Measurements from ENCODE around the gene IGFBP4. TPM values are rescaled to one million over a fixed set of nuclear protein-coding genes. Genes with fewer than 3 reads are reported as not detected.

IGFBP4 gene
- total RNA-seq, 1 experiment from 2014 or later = not detected

DNA sequence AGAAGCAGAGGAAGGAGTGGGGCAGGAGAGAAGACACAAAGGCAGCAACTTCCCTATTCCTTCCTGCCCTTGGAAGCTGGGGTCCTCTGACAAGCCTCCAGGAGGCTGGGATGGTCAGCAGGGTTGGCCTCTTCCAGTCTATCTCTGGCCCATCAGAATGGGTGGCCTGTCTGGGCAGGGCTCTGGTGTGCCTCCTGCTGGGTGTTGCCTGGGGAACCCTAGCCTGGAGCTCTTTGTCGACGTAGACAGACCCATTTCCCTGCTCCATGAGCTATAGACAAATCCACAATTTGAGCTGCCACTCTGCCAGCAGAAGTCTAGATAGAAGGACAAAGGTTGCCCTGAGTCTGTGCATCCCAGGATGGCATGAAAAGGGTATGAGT, 11.4 kb downstream of the IGFBP4 start:
- H3K27ac ChIP-seq (ENCODE audit: low read length) = no peak overlapping the region
- no peak overlapping the region for H3K9ac ChIP-seq (ENCODE audit: low read length)
- no peaks in the 10 kb centered on the region for H3K4me1 ChIP-seq (ENCODE audit: low read length)
- H3K27me3 ChIP-seq (ENCODE audit: low read length) = no peaks in the 10 kb centered on the region
- H3K79me2 ChIP-seq (ENCODE audit: low read length) = no peaks in the 10 kb centered on the region
- no peaks in the 10 kb centered on the region for H3K9me3 ChIP-seq (ENCODE audit: low read length)
- 0 out of 2 replicates have a peak, but pooled peaks cover 3% of the 10 kb centered on the region for H4K20me1 ChIP-seq (ENCODE audit: insufficient read depth, low read depth, low read length)
- no peak overlapping the region for H3K4me3 ChIP-seq (ENCODE audit: low read length)
- DNase-seq = no peak
- no peaks in the 10 kb centered on the region for H3K9me2 ChIP-seq (replicated peaks; ENCODE audit: insufficient read depth, low read length)
- no peaks in the 10 kb centered on the region for H3K36me3 ChIP-seq (ENCODE audit: insufficient read depth, low read length)
- H2AFZ ChIP-seq (ENCODE audit: low read length) = no peak overlapping the region
- no peak overlapping the region for H3K4me2 ChIP-seq (ENCODE audit: low read depth, low read length, poor library complexity, severe bottlenecking)

DNA sequence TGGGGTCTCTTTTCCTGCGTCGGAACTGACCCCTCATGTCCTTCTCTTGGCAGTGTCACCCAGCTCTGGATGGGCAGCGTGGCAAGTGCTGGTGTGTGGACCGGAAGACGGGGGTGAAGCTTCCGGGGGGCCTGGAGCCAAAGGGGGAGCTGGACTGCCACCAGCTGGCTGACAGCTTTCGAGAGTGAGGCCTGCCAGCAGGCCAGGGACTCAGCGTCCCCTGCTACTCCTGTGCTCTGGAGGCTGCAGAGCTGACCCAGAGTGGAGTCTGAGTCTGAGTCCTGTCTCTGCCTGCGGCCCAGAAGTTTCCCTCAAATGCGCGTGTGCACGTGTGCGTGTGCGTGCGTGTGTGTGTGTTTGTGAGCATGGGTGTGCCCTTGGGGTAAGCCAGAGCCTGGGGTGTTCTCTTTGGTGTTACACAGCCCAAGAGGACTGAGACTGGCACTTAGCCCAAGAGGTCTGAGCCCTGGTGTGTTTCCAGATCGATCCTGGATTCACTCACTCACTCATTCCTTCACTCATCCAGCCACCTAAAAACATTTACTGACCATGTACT, 13.2 kb downstream of the IGFBP4 start:
- Histone ChIP-seq H2AFZ (ENCODE audit: low read length) (no peak overlapping the region), H3K4me2 (ENCODE audit: low read depth, low read length, poor library complexity, severe bottlenecking) (no peak overlapping the region), H3K79me2 (ENCODE audit: low read length) (no peaks in the 10 kb centered on the region), H3K9me2 (replicated peaks; ENCODE audit: insufficient read depth, low read length) (no peaks in the 10 kb centered on the region), H3K9me3 (ENCODE audit: low read length) (no peaks in the 10 kb centered on the region), H3K36me3 (ENCODE audit: insufficient read depth, low read length) (no peaks in the 10 kb centered on the region), H3K4me1 (ENCODE audit: low read length) (peaks cover 4% of the 10 kb centered on the region), H3K4me3 (ENCODE audit: low read length) (no peak overlapping the region), H3K27me3 (ENCODE audit: low read length) (no peaks in the 10 kb centered on the region), H3K27ac (ENCODE audit: low read length) (no peak overlapping the region), H3K9ac (ENCODE audit: low read length) (no peak overlapping the region), H4K20me1 (ENCODE audit: insufficient read depth, low read depth, low read length) (0 out of 2 replicates have a peak, but pooled peaks cover 3% of the 10 kb centered on the region)
- DNase-seq = no peak

DNA sequence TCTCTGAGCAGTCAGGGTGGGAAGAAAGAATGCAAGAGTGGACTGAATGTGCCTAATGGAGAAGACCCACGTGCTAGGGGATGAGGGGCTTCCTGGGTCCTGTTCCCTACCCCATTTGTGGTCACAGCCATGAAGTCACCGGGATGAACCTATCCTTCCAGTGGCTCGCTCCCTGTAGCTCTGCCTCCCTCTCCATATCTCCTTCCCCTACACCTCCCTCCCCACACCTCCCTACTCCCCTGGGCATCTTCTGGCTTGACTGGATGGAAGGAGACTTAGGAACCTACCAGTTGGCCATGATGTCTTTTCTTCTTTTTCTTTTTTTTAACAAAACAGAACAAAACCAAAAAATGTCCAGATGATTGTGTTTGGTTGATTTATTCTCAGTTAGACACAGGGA, 14.1 kb downstream of the IGFBP4 start:
- Histone ChIP-seq H2AFZ (ENCODE audit: low read length) (no peak overlapping the region), H4K20me1 (ENCODE audit: insufficient read depth, low read depth, low read length) (0 out of 2 replicates have a peak, but pooled peaks cover 3% of the 10 kb centered on the region), H3K27me3 (ENCODE audit: low read length) (no peaks in the 10 kb centered on the region), H3K4me3 (ENCODE audit: low read length) (no peak overlapping the region), H3K9ac (ENCODE audit: low read length) (no peak overlapping the region), H3K27ac (ENCODE audit: low read length) (no peak overlapping the region), H3K36me3 (ENCODE audit: insufficient read depth, low read length) (no peaks in the 10 kb centered on the region), H3K9me2 (replicated peaks; ENCODE audit: insufficient read depth, low read length) (no peaks in the 10 kb centered on the region), H3K79me2 (ENCODE audit: low read length) (no peaks in the 10 kb centered on the region), H3K4me1 (ENCODE audit: low read length) (peaks cover 4% of the 10 kb centered on the region), H3K9me3 (ENCODE audit: low read length) (no peaks in the 10 kb centered on the region), H3K4me2 (ENCODE audit: low read depth, low read length, poor library complexity, severe bottlenecking) (no peak overlapping the region)
- no peak for DNase-seq

DNA sequence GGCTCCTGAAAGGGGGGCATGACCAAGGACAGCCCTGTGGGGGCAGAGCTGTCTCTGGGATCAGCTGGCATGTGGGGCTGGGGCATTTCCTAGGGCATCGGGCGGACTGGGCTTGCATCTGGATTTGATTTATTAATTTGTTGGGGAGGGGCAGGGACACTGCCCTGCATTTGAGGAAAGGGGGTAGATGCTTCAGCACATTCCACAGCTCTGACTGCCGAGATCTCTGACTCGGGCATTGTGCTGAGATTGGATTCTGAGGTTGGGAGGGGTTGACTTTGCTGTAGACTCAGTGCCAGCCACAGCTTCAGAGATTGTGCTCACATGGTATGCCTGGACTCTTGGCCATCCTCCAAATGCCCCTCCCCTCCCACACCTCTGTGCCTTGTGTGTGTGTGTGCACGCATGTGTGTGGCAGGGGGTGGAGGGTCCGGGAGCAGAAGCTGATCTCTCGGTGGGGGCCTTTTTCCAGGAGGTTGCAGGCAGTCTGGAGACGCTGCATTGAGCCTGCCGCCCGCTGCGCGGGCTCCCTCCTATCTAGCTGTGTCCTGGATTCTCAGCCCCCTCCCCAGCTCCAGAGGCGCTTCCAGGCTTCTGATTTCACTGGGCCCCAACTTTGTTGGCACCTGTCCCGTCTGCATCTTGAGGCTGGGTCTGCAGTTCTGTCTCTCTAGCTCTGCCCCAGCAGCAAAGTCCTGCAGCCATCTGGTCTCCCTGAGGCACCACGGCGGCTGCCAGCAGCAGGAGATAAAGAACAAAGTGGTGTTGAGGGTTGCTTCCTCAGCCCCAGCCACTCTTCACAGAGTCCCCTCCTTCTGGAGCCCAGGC, 14.9 kb downstream of the IGFBP4 start:
- no peaks in the 10 kb centered on the region for H3K79me2 ChIP-seq (ENCODE audit: low read length)
- no peaks in the 10 kb centered on the region for H3K9me3 ChIP-seq (ENCODE audit: low read length)
- H2AFZ ChIP-seq (ENCODE audit: low read length) = no peak overlapping the region
- no peak for DNase-seq
- no peak overlapping the region for H3K9ac ChIP-seq (ENCODE audit: low read length)
- no peak overlapping the region for H3K4me2 ChIP-seq (ENCODE audit: low read depth, low read length, poor library complexity, severe bottlenecking)
- H4K20me1 ChIP-seq (ENCODE audit: insufficient read depth, low read depth, low read length) = 0 out of 2 replicates have a peak, but pooled peaks cover 3% of the 10 kb centered on the region
- no peaks in the 10 kb centered on the region for H3K9me2 ChIP-seq (replicated peaks; ENCODE audit: insufficient read depth, low read length)
- no peaks in the 10 kb centered on the region for H3K36me3 ChIP-seq (ENCODE audit: insufficient read depth, low read length)
- H3K4me3 ChIP-seq (ENCODE audit: low read length) = no peak overlapping the region
- no peaks in the 10 kb centered on the region for H3K27me3 ChIP-seq (ENCODE audit: low read length)
- H3K27ac ChIP-seq (ENCODE audit: low read length) = no peak overlapping the region
- peaks cover 4% of the 10 kb centered on the region for H3K4me1 ChIP-seq (ENCODE audit: low read length)

DNA sequence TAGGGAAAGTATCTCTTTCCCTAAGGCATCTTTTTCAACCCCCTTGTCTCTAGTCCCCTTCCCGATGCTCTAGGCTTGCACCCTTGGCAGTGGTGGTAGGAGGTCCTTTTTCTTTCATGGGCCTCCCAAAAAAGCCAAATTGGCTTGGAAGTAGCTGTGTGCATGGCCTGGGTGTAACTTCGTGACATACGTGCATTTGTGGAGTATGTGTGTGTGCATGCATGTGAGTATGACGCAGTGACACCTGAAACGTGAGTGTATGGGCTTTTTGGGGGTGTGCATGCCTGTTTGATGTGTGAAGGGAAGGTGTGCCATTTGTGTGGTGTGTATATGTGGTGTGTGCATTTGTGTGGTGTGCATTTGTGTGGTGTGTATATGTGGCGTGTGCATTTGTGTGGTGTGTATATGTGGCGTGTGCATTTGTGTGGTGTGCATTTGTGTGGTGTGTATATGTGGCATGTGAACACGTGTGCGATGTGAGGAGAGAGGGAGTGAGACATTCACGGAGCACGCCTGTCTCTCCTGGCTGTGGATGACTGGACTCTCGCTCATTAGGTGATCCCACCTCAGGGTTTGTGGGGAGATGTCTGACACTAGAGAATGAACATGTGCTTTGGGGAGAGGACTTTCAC, 15.7 kb downstream of the IGFBP4 start:
- no peaks in the 10 kb centered on the region for H3K36me3 ChIP-seq (ENCODE audit: insufficient read depth, low read length)
- no peaks in the 10 kb centered on the region for H3K9me3 ChIP-seq (ENCODE audit: low read length)
- no peak overlapping the region for H2AFZ ChIP-seq (ENCODE audit: low read length)
- no peak for DNase-seq
- H4K20me1 ChIP-seq (ENCODE audit: insufficient read depth, low read depth, low read length) = 0 out of 2 replicates have a peak, but pooled peaks cover 3% of the 10 kb centered on the region
- H3K4me2 ChIP-seq (ENCODE audit: low read depth, low read length, poor library complexity, severe bottlenecking) = no peak overlapping the region
- H3K4me3 ChIP-seq (ENCODE audit: low read length) = no peak overlapping the region
- no peak overlapping the region for H3K27ac ChIP-seq (ENCODE audit: low read length)
- no peaks in the 10 kb centered on the region for H3K79me2 ChIP-seq (ENCODE audit: low read length)
- peaks cover 4% of the 10 kb centered on the region for H3K4me1 ChIP-seq (ENCODE audit: low read length)
- H3K27me3 ChIP-seq (ENCODE audit: low read length) = no peaks in the 10 kb centered on the region
- H3K9me2 ChIP-seq (replicated peaks; ENCODE audit: insufficient read depth, low read length) = no peaks in the 10 kb centered on the region
- H3K9ac ChIP-seq (ENCODE audit: low read length) = no peak overlapping the region

DNA sequence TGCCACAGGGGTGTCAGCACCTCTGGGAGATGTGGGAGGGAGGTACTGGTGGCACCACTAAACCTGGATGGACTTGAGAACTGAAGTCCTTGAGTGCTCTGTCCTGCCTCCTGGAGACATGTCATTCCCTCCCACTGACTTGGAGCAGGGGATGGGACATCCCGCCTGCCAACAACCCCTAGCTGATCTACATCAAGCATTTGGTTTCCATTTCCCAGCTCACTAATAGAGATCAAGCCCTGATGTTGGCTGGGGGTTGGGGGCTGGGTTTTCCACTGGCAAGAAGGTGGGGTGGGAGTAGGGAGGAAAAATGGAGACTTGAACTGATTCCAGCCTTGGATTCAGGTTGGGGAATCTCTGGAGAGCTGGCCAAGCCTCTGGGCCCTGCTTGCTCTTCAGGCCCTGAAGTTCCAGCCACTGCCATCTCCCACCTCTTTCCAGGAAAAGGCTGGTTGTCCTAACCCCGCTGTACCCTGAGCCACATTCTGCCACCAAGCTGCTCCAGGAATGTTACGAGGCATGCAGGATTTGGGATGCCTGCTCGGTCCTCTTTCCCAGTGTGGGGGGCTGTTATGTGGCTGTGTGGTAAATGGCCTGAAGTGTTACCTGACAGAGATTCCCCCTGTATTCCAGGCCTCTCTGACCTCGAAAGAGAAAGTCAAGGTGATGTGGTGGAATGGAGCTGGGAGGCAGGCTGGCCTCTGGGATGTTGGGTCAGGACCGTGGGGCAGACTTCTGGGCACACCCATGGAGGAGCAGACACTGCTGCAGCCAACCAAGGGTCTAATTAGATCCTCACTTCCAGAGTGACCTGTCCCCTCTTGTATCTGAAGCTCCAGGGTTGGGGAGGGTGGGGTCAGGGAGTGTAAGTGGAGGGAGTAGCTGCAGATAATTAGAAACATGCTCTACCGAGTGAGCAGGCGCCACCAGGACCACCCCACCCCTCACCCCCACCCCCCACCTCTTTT, 16.7 kb downstream of the IGFBP4 start:
- Histone ChIP-seq H3K4me2 (ENCODE audit: low read depth, low read length, poor library complexity, severe bottlenecking) (no peak overlapping the region), H3K27me3 (ENCODE audit: low read length) (no peaks in the 10 kb centered on the region), H3K79me2 (ENCODE audit: low read length) (no peaks in the 10 kb centered on the region), H3K9me3 (ENCODE audit: low read length) (no peaks in the 10 kb centered on the region), H3K27ac (ENCODE audit: low read length) (no peak overlapping the region), H3K4me1 (ENCODE audit: low read length) (peaks cover 4% of the 10 kb centered on the region), H3K36me3 (ENCODE audit: insufficient read depth, low read length) (no peaks in the 10 kb centered on the region), H3K9me2 (replicated peaks; ENCODE audit: insufficient read depth, low read length) (no peaks in the 10 kb centered on the region), H3K4me3 (ENCODE audit: low read length) (no peak overlapping the region), H4K20me1 (ENCODE audit: insufficient read depth, low read depth, low read length) (0 out of 2 replicates have a peak, but pooled peaks cover 3% of the 10 kb centered on the region), H2AFZ (ENCODE audit: low read length) (no peak overlapping the region), H3K9ac (ENCODE audit: low read length) (no peak overlapping the region)
- DNase-seq = no peak

DNA sequence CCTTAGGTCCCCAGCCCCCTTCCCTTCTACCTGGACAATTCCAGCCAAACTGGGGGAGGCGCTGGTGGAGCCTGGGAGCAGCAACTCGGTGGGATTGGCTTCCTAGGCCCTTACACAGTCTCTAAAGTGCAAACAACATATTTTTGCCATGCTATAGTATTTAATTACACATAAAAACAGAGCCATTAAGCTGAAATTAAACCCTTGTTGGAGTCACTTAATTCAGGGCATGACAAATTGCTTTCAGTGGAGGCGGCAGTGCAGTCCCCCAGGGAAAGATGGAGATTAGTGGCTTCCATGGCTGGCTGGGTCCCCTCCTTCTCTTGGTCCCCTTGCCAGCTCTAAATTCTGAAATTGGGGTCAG, 17.3 kb downstream of the IGFBP4 start:
- no peak overlapping the region for H3K9ac ChIP-seq (ENCODE audit: low read length)
- no peak overlapping the region for H2AFZ ChIP-seq (ENCODE audit: low read length)

More for the DNA sequence above, 17.3 kb downstream of the IGFBP4 start:
- H3K27ac ChIP-seq (ENCODE audit: low read length) = no peak overlapping the region
- H3K4me2 ChIP-seq (ENCODE audit: low read depth, low read length, poor library complexity, severe bottlenecking) = no peak overlapping the region
- H3K79me2 ChIP-seq (ENCODE audit: low read length) = no peaks in the 10 kb centered on the region
- H3K9me3 ChIP-seq (ENCODE audit: low read length) = no peaks in the 10 kb centered on the region
- H3K4me1 ChIP-seq (ENCODE audit: low read length) = peaks cover 4% of the 10 kb centered on the region
- no peaks in the 10 kb centered on the region for H3K27me3 ChIP-seq (ENCODE audit: low read length)
- DNase-seq = no peak
- no peaks in the 10 kb centered on the region for H3K9me2 ChIP-seq (replicated peaks; ENCODE audit: insufficient read depth, low read length)
- no peak overlapping the region for H3K4me3 ChIP-seq (ENCODE audit: low read length)
- H4K20me1 ChIP-seq (ENCODE audit: insufficient read depth, low read depth, low read length) = 0 out of 2 replicates have a peak, but pooled peaks cover 3% of the 10 kb centered on the region
- no peaks in the 10 kb centered on the region for H3K36me3 ChIP-seq (ENCODE audit: insufficient read depth, low read length)

All from Karpas-422 (cell line).